G401.6 (cell line): ENCODE data around the gene IQCB1.
"Not testable (repeated sequence)": the region's sequence is repeated elsewhere in the genome, so short reads cannot be mapped to it uniquely, and the experiment has no call there.

Experiments used
- FAIRE-seq: peaks from 2 replicates; lab custom pipeline; 2012; peaks lifted over from hg19 to GRCh38; lab: Jason Lieb, UNC

The IQCB1 gene

DNA sequence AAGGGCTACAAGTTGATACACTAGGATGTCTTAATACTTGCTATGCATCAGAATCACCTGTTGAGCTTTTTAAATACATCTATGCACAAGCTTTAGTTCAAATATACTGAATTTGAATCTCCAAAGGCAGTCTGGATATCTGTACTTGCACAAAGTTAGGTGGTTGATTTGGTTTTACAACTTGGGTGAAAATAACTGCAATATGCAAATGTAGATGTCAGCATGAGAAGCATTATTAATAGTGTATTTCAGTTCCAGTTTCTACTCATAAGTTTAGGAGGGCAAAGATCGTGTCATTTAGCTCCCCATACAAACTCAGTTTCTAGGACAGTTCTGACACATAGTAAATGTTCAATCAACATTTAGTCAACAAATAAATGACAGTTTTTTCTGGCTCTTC, 25.6 kb downstream of the IQCB1 start:
- FAIRE-seq = no peak

DNA sequence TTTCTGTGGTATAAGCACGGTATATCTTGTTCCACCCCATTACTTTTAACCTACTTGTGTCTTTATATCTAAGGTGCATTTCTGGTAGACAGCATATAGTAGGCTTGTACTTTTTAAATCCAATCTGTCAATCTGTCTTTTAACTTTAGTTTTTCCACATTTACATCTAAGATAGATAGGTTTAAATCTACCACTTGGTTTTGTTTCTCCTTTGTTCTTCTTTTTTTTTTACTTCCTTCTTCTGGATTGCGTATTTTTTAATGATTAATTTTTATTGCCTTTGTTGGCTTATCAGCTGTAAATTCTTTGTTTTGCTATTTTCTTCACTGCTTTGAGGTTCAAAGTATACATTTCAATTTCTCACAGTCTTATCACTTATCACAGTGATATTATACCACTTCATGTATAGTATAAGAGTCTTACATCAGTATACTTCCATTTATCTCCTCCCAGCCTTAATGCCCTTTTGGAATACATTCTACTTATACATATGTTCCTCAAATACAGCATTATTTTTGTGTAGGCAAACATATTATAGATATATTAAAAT, 31.0 kb downstream of the IQCB1 start:
- no peak for FAIRE-seq

DNA sequence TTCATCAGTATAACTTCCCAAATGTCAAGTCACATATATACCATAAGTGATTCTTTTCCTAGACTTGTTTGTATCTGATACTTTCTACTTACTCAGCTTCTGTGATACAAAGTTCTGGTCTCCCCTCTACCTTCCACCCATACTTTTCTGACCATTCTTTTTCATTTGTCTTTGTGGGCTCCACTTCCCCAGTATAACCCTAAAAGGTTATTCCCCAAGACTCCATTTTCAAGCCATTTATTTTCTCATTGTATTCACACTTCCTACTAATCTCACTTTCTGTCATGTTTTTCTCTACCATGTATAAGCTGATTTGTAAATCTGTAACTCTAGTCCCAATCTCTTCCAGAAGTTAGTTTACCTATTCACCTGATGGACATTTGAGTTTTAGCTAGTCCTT, 34.0 kb downstream of the IQCB1 start:
- FAIRE-seq = no peak

DNA sequence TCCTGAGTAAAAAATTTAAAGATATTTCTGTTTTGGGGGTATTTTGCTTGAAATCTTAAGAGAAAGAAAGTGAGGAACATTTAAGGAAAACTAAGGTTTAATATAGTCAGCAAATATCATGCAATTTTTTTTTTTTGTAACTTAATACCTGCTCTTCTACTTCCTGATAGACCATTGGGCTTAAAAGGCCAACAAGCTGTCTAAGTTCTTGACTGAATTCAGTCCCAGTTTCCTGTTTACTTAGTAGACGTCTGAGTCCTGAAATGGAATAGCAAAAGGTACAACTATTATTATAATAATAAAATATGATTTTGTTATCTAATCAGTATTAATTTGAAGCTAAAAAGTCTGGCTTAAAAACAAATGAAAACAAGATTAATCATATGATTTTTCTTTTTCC, 37.9 kb downstream of the IQCB1 start:
- no peak for FAIRE-seq

DNA sequence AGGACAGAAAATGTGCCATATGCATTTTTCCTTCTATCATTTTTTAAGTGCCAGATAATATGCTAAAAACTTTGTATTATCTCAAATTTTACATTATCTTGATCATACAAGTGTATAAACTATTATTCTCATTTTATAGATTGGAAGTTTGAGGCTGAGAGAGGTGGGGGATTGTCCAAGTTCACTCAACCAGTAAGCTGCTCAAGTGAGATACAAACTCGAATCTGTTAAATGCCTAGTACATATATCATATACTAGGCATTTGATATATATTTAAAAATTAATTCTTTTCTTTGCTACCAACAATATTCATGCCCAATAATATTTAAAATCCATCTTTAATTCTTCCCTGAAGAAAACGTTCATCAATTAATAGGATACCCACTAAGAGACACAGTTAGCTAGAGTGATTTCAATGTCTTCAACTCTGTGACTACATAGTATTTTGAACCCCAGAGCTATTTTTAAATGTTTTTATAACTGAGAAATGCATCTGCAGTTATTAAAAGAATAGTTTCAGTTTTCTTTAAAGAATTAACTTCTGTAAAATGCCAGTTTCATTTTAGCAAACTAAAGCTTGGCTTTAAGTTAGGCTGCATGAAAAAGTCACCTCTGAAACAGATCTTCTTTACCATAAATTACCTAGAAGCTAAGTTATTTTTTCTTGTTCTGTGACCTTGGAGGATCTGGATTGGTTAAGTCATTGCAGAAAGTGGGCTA, 40.4 kb downstream of the IQCB1 start:
- FAIRE-seq = no peak

DNA sequence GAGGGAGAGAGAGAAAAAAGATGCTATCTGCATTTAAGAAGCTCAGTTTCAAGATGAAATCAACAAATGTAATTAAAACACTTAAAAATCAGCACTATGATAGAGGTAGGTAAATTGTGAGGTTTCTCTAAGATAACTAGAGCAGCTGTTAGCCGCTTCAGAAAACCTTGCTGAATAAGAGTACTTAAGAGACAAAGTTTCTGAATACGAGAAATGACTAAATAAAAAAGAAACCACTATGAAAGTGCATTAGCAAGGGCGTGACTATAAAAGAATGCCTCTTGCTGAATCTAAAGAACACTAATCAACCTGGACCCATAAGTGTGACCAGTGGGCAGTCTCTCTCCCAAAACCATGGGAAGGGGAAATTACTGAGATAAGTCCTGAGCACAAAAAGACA, 41.8 kb downstream of the IQCB1 start:
- FAIRE-seq = no peak

DNA sequence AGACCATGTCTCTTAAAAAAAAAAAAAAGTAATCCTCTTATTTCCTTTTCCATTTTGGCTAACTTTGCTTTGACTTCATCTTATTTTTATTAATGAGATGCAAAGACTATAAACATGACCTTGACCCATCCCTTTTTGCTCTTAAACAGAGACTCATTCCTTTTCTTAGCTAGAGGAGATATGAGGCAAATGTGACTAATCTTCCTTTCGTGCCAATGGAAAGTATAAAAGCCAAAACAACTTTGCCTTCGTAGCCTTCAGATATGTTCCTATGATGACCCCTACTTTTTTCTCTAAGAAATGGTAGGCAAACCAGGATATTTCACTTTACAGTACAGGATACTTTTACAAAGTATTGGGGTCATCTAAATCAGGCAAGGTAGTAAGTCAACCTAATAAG, 48.4 kb downstream of the IQCB1 start:
- no peak for FAIRE-seq

DNA sequence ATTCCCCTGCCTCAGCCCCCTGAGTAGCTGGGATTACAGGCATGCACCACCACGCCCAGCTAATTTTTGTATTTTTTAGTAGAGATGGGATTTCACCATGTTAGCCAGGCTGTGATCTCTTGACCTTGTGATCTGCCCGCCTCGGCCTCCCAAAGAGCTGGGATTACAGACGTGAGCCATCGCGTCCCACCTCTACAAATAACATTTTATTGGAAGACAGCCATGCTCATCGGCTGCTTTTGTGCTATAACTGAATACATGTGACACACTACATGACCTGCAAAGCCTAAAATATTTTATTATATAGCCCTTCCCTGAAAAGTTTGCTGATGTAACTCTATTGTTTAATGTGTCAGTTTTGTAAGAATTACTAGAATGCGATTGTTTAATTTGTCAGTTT, 52.1 kb downstream of the IQCB1 start:
- not testable (repeated sequence) for FAIRE-seq

DNA sequence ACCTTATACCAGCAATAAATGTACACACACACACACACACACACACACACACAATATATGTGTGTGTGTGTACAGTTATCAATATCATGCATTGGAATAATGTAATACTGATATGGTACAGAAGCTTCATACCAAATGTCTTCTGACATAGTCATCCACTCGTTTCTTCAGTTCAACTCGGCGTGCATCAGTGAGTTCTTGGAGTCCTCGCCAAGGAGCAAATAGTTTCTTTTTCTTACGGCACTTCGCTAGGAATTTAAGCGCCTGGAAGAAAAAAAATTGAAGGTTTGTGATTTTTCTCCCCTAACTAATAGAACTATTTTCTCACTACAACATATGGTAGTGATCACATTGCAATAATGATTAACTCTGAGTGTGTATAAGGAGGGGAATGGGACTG, 53.2 kb downstream of the IQCB1 start:
- no peak for FAIRE-seq

DNA sequence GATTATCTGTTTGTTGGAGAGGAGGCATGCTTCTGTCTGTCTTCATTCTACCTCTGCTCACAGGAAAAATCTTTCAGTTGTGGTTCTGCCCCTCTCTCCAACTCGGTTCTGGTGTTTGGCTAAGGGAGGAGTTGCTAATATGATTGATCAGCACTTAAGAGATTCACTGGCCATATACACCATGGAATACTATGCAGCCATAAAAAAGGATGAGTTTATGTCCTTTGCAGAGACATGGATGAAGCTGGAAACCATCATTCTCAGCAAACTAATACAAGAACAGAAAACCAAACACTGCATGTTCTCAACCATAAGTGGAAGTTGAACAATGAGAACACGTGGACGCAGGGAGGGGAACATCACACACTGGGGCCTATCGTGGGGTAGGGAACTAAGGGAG, 59.8 kb downstream of the IQCB1 start:
- not testable (repeated sequence) for FAIRE-seq

DNA sequence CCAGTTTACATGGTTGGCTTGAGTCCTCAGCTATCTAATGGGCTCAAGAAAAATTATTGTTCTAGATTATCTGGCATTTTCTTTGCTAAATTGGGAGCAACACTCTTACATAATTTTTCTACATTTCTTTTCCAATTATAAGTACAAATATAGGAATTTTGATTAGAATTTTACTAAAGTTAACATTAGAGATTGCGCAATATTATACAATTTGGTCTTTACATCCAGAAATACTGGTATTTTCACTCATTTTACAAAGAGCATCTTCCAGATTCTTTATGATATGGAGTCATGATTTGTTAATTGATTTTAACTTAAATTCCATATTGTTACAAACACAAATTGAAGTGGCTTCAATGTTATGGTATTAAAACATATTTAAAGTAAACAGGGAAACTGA, 65.6 kb downstream of the IQCB1 start:
- FAIRE-seq = peak; percentile 42

DNA sequence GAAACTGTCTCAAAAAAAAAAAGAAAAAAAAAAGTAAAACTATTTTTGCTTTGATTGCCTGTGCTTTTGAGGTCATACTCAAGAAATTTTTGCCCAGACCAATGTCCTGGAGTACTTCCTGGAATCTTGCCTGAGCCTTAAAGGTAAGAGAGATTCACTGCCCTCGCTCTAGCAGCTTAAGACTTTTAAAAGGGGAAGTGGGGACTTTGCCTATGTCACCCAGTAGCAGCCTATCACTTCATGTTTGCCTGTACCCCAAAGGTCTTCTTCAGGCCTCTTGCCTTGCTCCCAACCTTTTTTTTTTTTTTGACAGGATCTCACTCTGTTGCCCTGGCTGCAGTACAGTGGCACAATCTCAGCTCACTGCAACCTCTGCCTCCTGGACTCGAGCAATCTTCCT, 66.4 kb downstream of the IQCB1 start:
- FAIRE-seq = no peak

DNA sequence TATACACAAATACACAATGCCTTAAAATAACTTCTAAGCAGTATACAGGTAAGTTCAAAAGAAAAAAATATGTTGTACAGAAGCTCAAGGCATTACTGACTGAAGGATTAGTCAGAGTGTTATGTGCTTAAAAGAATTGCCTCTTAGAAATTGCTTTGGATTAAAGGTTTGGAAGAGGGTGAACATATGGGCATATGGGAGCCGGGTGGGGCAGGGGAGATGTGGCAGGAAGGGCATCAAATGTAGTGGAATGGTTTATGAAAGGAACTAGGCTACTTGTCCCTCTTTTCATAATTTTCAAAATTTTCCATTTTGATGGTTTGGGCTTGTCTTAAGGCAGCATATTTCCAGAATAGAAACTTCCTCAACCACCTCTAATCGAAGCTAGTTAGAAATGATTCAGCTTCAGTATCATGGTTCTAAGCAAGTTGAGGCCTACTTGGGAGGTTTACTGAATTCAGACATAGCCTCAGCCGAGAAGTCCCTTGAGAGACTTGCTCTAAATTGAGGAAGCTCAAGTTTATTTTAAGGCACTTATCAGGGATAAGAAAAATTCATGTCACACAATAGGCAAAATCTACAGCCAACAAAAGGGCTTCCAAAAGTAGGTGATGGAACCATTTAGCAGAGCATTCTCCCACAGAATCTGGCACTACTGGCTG, 75.2 kb downstream of the IQCB1 start:
- FAIRE-seq = no peak

DNA sequence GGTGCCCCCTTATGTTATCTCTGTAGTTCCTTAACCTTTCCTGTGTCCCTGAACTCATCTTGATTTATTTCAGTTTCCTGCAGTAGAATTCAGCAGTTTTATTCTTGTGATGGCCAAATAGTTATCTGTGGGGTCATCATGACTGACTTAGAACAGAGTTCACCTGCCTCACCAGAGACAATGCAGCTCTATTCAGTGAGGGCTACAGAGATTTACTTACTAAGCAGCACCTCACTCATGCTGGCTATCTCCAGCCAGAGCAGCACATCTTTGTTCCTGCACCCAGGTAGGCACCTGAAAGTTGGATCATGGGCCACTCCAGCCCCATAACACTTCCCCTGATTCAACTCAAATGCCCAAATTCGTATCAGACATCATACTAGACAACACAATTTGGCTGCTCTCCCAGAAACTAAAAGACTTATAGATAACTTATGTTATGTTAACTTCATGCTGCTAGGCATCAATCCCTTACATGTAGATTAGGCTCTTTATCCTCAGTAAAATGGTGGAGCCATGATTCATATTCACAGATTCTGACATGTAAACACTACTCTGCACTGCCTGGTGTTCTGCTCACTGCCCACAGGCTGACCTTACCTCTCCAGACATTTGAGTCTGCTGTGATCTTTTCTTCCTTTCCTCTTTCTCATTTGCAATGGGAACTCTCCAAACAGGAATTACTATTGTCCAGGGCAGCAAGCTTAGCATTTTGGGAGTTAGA, 76.0 kb downstream of the IQCB1 start:
- no peak for FAIRE-seq

DNA sequence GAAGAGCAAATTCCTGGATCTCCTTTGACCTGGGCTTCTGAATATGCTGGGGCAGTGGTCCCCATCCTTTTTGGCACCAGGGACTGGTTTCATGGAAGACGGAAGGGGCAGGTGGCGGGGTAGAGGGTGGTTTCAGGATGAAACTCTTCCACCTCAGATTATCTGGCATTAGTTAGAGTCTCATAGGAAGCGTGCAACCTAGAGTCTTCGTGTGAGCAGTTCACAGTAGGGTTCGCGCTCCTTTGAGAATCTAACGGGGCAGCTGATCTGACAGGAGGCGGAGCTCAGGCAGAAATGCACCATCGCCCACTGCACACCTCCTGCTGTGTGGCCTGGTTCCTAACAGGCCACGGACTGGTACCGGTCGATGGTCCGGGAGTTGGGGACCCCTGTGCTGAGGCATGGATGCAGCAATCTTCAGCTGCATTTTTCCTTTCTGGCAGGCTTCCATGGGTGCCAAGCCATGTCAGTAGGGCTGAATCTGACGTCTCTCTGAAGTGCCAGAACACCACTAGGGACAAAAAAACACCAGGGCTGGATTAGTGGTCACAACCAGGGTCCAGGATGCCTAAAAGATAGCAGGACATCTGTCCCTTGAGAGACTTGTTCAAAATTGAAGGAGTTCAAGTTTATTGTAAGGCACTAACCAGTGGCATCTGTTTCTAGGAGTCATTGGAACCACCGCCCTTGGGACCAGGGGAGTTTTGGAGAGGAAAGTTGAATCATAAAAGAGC, 76.9 kb downstream of the IQCB1 start:
- FAIRE-seq = no peak

DNA sequence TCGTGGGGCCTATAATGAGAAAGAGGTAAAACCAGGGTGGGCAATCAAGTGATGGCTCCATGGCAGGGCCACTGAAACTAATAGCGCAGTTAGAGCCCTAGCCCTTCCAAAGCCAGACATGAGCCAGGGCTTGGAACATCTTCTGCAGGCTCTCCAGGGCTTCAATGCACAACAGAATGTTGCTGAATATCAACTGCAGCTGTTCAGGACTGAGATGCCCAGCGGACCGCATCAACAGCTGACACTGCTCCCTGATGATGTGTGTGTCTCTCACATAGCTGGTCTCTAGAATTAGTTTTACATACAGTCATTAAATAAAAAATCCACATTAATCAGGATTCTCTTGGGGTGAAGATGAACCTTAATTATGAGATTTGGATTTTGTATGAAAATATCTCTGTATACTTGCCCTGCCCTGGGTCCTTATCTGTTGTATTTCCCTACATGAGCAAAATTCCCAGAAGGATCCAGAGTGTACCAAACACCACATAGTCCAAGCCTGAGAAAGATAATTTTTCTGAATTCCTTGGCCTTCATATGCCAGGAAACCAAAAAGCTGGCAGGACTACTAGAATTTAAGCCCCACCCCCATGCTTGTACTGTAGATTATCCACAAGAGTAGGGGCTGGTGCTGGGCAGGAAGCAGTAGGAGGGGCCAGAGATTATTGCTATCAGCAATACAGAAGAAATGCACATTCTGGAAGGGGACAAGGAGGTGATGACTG, 77.6 kb downstream of the IQCB1 start:
- no peak for FAIRE-seq

DNA sequence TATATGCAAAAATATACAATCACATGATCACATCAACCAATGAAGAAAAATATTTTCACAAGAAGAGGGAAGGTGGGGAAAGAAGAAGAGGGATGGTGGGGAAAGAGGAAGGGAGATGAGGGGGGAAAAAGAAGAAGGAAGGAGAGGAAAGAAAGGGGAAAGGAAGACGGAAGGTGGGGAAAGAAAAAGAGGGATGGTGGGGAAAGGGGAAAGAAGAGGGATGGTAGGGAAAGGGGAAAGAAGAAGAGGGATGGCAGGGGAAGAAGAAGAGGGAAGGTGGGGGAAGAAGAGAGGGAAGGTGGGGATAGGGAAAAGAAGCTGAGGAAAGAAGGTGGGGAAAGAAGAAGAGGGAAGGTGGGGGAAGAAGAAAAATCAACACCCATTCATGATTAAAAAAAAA, 82.1 kb downstream of the IQCB1 start:
- no peak for FAIRE-seq

DNA sequence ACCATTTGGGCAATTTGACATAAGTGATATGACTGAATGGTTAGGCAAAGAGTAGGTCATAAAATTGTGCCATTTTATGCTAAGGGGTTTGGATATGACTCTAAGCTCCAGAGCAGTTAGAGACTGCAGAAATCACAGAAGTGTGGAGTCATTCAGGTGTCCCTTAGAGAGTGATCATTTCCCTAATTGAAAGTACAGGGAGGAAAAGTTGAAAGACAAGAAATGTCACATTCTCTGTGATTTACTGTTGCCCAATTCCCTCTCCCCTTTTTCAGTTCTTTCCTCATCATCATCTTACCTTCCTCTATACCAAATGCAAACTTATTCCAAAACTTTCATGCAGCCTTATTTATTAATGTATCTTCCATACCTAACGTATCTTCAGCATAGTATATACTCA, 82.6 kb downstream of the IQCB1 start:
- FAIRE-seq = no peak

DNA sequence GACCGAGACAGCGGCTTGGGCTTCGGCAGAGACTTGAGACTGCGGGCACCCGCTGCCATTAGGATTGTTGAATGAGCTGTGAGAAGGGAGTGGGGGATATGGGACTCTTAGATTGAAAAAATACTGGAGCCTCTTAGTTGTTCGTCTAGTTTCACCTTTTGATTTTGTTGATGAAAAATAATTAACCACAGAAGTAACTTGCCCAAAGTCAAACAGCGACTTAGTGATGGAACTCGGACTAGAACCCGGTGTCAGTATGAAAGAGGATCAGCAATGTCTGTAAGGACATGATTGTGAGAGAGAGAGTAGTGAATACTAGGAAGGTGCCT, 84.8 kb downstream of the IQCB1 start:
- FAIRE-seq = no peak

DNA sequence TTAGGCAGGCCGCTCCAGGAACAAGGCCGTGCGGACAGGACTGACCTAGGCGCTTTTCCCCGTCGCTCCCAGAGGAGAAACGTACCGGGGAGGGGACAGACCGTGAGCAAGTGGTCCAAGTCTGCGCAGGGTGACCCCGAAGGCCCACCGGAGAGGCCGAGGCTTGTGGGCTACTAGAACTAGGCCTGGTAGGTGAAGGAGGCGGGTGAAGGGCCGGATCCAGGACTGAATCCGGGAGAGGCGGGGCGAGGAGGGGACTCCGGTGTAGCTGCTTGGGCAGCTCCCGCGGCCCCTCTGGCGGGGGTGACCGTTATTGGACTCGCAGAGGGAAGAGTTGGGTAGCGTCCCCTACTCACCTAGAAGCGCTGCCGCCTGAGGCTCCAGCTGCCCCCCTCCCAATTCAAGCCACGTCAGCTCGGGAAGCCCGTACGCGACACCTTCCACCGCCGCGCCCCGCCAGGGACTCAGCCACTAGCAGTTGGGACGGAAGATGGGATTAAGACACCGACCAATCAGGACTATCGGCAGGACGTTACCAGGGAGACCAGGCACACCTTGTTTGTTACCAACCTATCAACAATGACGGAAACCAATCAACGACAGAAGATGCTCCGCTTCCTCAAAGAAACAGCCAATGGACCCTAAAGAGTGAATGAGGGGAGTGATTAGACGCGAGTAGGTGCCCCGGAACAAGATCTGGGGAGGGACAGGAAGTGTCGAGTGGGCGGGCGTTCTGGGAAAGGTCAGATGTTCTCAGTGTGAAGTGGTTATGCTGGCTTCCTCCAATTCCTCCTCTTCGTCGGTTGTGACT, 85.4 kb downstream of the IQCB1 start, which contains the start of gene GOLGB1:
GOLGB1 (minus strand) TSS at position 466 of the 811 bp plus-strand sequence. CDS start 18,770 bp downstream, outside the sequence.
- peak; percentile 99 for FAIRE-seq

DNA sequence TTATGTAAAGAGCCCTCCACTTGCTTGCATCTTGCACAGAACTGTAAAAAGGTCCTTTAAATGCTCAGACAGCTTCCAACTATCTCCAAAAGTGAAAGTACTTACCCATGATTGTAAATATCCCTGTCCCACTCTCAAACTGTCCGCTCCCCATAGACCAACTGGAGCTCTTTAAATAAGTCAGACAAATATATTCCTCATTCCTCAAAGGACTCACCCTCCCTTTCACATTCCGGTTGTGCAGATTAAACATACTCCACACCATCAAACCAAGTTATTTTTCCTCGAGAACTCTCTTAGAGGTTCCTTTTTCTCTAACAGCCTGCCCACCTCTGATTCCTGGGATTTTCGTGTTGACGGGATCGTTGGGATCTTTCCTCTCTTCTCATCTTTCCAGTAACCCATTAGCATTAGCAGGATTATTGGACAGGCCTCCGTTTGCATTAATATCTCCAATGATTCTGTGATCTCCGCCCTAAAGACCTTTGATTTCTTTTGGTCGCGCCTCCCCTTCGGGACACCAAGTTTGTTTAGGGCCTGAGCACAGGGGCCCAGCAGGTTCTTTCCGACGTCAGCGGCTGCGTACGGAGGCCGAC, 86.1 kb downstream of the IQCB1 start:
- FAIRE-seq = no peak
